Stimulated activated CD4-positive, alpha-beta T cell treated with anti-CD3 and anti-CD28 coated beads, Interleukin-4, amount 100 ng/mL, for 24 hours (primary cell): Measurements from ENCODE around the gene OR1F1.
"Not testable (repeated sequence)": the region's sequence is repeated elsewhere in the genome, so short reads cannot be mapped to it uniquely, and the experiment has no call there.

Experiments used
- DNase-seq: peaks from one replicate; pipeline ENCODE4 v3.0.0-alpha.2; 2020

The OR1F1 gene

GRCh38 chr16:3187798-3188674 lies at the start of gene OR1F1:
Gene OR1F1 (plus strand): TSS chr16:3188204.
- peak; percentile 74 for DNase-seq

- DNase-seq = no peak
These were observed 49.7 kb upstream of the OR1F1 start for GRCh38 chr16:3138342-3138741.

GRCh38 chr16:3138823-3139426 lies 49.1 kb upstream of the OR1F1 start:
- no peak for DNase-seq

GRCh38 chr16:3139561-3139960 lies 48.4 kb upstream of the OR1F1 start:
- DNase-seq = not testable (repeated sequence)

- DNase-seq = no peak
These were observed 47.2 kb upstream of the OR1F1 start for GRCh38 chr16:3140603-3141427.

GRCh38 chr16:3141781-3142311 lies 46.2 kb upstream of the OR1F1 start:
- no peak for DNase-seq

GRCh38 chr16:3142327-3142726 lies 45.7 kb upstream of the OR1F1 start:
- DNase-seq = no peak

- no peak for DNase-seq
These were observed 45.2 kb upstream of the OR1F1 start for GRCh38 chr16:3142770-3143169.

GRCh38 chr16:3143189-3143588 lies 44.8 kb upstream of the OR1F1 start:
- no peak for DNase-seq

- DNase-seq = no peak
These were observed 44.2 kb upstream of the OR1F1 start for GRCh38 chr16:3143598-3144320.

- no peak for DNase-seq
These were observed 43.6 kb upstream of the OR1F1 start for GRCh38 chr16:3144321-3144983.

GRCh38 chr16:3145151-3145550 lies 42.9 kb upstream of the OR1F1 start:
- DNase-seq = no peak

- DNase-seq = no peak
These were observed 42.3 kb upstream of the OR1F1 start for GRCh38 chr16:3145660-3146059.

GRCh38 chr16:3147046-3147756 lies 40.8 kb upstream of the OR1F1 start:
- no peak for DNase-seq

- no peak for DNase-seq
These were observed 40.3 kb upstream of the OR1F1 start for GRCh38 chr16:3147757-3148104.

GRCh38 chr16:3148256-3149192 lies 39.5 kb upstream of the OR1F1 start:
- DNase-seq = no peak

- no peak for DNase-seq
These were observed 38.8 kb upstream of the OR1F1 start for GRCh38 chr16:3149193-3149530.

- peak; percentile 57 for DNase-seq
These were observed 38.2 kb upstream of the OR1F1 start for GRCh38 chr16:3149630-3150345.

- DNase-seq = peak; percentile 99
These were observed 37.4 kb upstream of the OR1F1 start for GRCh38 chr16:3150346-3151218.
